Breast epithelium (tissue), 4 donors: ENCODE data around the gene OTOS. TPM values are rescaled to one million over a fixed set of nuclear protein-coding genes. Genes with fewer than 3 reads are reported as not detected.
A peak's percentile ranks its signal among the peaks of the same experiment; 100 is the strongest.

Experiments used
- DNase-seq, 2 donors: peaks; one replicate each; pipeline ENCODE4 v3.0.0-alpha.2; 2019; ENCODE audit warnings: low spot score in 2 of 2
- H3K27ac ChIP-seq, 2 donors: fragments of 200-600 bp; sonication (generic) in 1 of 2; one replicate each; pipeline ENCODE4 v1.5.1; 2016 to 2019; ENCODE audit warnings: mild to moderate bottlenecking in 1 of 2
- H3K27me3 ChIP-seq, 2 donors: fragments of 200-600 bp; sonication (generic) in 1 of 2; one replicate each; pipeline versions ENCODE4 v1.5.1 to v1.6.0; 2017 to 2019; ENCODE audit warnings: control low read depth in 1 of 2, mild to moderate bottlenecking in 1 of 2
- H3K36me3 ChIP-seq: fragments of 200-600 bp; one replicate; pipeline ENCODE4 v1.5.1; 2019
- H3K4me1 ChIP-seq, 2 donors: fragments of 200-600 bp; sonication (generic); one replicate each; pipeline ENCODE4 v1.5.1; 2016 to 2019; ENCODE audit warnings: control low read depth in 1 of 2
- H3K4me3 ChIP-seq, 3 donors: fragments of 200-600 bp; sonication (generic); 1 replicate in 2 of 3; 2 replicates in 1 of 3; pipeline ENCODE4 v1.5.1; 2016 to 2019; ENCODE audit warnings: mild to moderate bottlenecking in 3 of 3, moderate library complexity in 2 of 3
- H3K9me3 ChIP-seq, 2 donors: fragments of 200-600 bp; sonication (generic) in 1 of 2; one replicate each; pipeline ENCODE4 v1.5.1; 2016 to 2019; ENCODE audit warnings: control low read depth in 1 of 2
- CTCF ChIP-seq, 3 donors: fragments of 450-650 bp; IDR thresholded peaks; one replicate each; pipeline ENCODE4 v1.5.1; 2016 to 2017; ENCODE audit warnings: antibody characterized with exemption in 3 of 3, mild to moderate bottlenecking in 3 of 3, moderate library complexity in 3 of 3
- POLR2A ChIP-seq: fragments of 450-650 bp; IDR thresholded peaks from one replicate; pipeline ENCODE4 v1.6.1; 2016; ENCODE audit warnings: antibody characterized with exemption, mild to moderate bottlenecking, moderate library complexity
- POLR2AphosphoS5 ChIP-seq, 3 donors: sonication (generic); formaldehyde crosslinking; IDR thresholded peaks; one replicate each; pipeline ENCODE4 v1.6.1; 2017; ENCODE audit warnings: antibody characterized with exemption in 3 of 3
- intact Hi-C: fragments of 100-400 bp; cut with DNase I; formaldehyde crosslinking; loops from one replicate; pipeline ENCODE4 v1.15.1; 2023; ENCODE audit warnings: low total_unique reads
- total RNA-seq, 3 donors: library from RNA; depleted of rRNA; stranded (reverse); fragments of >200 nt; gene quantifications; one replicate each; pipeline ENCODE4 v1.1.0, GENCODE V29; 2016

The OTOS gene
- total RNA-seq, 3 donors from 2014 or later, result not detected

- Histone ChIP-seq H3K27ac (no peak overlapping the region), H3K4me1 (no peaks in the 10 kb centered on the region), H3K9me3 (no peaks in the 10 kb centered on the region), H3K27me3 (peaks cover 0 to 12% of the 10 kb centered on the region in 2 donors), H3K4me3 (no peak overlapping the region), H3K36me3 (no peaks in the 10 kb centered on the region)
- intact Hi-C loops, result no loop called here
- DNase-seq, result no peak
- no peak for TF ChIP-seq POLR2A
- no peak for TF ChIP-seq CTCF (IDR thresholded peaks at IDR 0.05)
- no peak for TF ChIP-seq POLR2AphosphoS5 (IDR thresholded peaks at IDR 0.05)
Observed at GRCh38 chr2:240112914-240113690, 27.4 kb downstream of the OTOS start.

GRCh38 chr2:240111253-240111652 lies 29.2 kb downstream of the OTOS start:
- no peak overlapping the region for H3K4me3 ChIP-seq
- H3K36me3 ChIP-seq, result no peaks in the 10 kb centered on the region
- TF ChIP-seq CTCF (IDR thresholded peaks at IDR 0.05), result no peak
- no peak for TF ChIP-seq POLR2A
- no peak for TF ChIP-seq POLR2AphosphoS5 (IDR thresholded peaks at IDR 0.05)
- no peaks in the 10 kb centered on the region for H3K9me3 ChIP-seq
- H3K27ac ChIP-seq, result no peak overlapping the region
- no peaks in the 10 kb centered on the region for H3K4me1 ChIP-seq
- peaks cover 0 to 12% of the 10 kb centered on the region in 2 donors for H3K27me3 ChIP-seq
- no peak for DNase-seq
- intact Hi-C loops, result no loop called here

- Histone ChIP-seq H3K4me1 (no peaks in the 10 kb centered on the region), H3K27me3 (peaks cover 0 to 12% of the 10 kb centered on the region in 2 donors), H3K36me3 (no peaks in the 10 kb centered on the region), H3K4me3 (no peak overlapping the region), H3K27ac (no peak overlapping the region), H3K9me3 (no peaks in the 10 kb centered on the region)
- DNase-seq, result no peak
- intact Hi-C loops, result no loop called here
- TF ChIP-seq POLR2AphosphoS5 (IDR thresholded peaks at IDR 0.05) (no peak), POLR2A (no peak), CTCF (IDR thresholded peaks at IDR 0.05) (no peak)
Observed at GRCh38 chr2:240109386-240109785, 31.1 kb downstream of the OTOS start.

GRCh38 chr2:240107477-240107796 lies 33.0 kb downstream of the OTOS start:
- peaks cover 0 to 12% of the 10 kb centered on the region in 2 donors for H3K27me3 ChIP-seq
- TF ChIP-seq POLR2A (no peak), POLR2AphosphoS5 (IDR thresholded peaks at IDR 0.05) (no peak), CTCF (IDR thresholded peaks at IDR 0.05) (no peak)
- H3K4me1 ChIP-seq, result no peaks in the 10 kb centered on the region
- H3K27ac ChIP-seq, result no peak overlapping the region
- no peaks in the 10 kb centered on the region for H3K9me3 ChIP-seq
- no peak for DNase-seq
- intact Hi-C loops, result no loop called here
- no peak overlapping the region for H3K4me3 ChIP-seq
- no peaks in the 10 kb centered on the region for H3K36me3 ChIP-seq

GRCh38 chr2:240106765-240107476 lies 33.5 kb downstream of the OTOS start:
- Histone ChIP-seq H3K4me1 (no peaks in the 10 kb centered on the region), H3K9me3 (no peaks in the 10 kb centered on the region), H3K4me3 (no peak overlapping the region), H3K27me3 (peaks cover 0 to 12% of the 10 kb centered on the region in 2 donors), H3K27ac (no peak overlapping the region), H3K36me3 (no peaks in the 10 kb centered on the region)
- intact Hi-C loops, result no loop called here
- DNase-seq, result peak in 1 of 2 donors; percentile 43
- TF ChIP-seq POLR2AphosphoS5 (IDR thresholded peaks at IDR 0.05) (no peak), CTCF (IDR thresholded peaks at IDR 0.05) (no peak), POLR2A (no peak)
